ENCODE data around the gene PDE5A.

GRCh38 chr4:119604266-119604665 is 24.3 kb downstream of the PDE5A start:
- no peak for TF ChIP-seq CTCF (IDR thresholded peaks at IDR 0.05; ENCODE audit: insufficient read depth, low read length, poor library complexity, severe bottlenecking)
- no peak for TF ChIP-seq EZH2phosphoT487 (conservative IDR thresholded peaks at IDR 0.05; ENCODE audit: low read length)
